HG03159 (cell line): ENCODE measurements around the gene RGL4.

ENCODE experiments used
- ATAC-seq: cut with Tn5 transposase; IDR thresholded peaks from one replicate; pipeline ENCODE4 v1.9.1; 2021; ENCODE audit warnings: mild to moderate bottlenecking, moderate library complexity; ENCODE audit not compliant: unreplicated experiment

RGL4 gene

DNA sequence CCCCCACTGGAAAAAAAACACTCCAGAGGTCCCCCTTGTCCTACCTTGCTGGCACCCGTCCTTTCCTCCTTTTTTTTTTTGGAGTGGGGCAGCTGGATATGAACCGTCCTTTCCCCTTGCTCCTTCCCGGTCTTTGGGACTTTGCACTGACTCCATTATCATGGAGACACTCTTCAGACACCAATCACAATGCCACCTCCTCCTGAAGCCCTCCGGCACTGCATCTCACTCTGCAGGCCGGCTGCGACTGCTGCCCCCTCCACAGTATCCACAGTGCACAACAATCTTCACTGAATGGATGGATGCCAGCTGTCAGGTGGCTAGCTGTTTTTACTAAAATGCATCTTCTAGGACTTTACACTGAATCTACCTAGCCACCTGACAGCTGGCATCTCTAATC is 12.7 kb upstream of the RGL4 start:
- ATAC-seq: no peak

DNA sequence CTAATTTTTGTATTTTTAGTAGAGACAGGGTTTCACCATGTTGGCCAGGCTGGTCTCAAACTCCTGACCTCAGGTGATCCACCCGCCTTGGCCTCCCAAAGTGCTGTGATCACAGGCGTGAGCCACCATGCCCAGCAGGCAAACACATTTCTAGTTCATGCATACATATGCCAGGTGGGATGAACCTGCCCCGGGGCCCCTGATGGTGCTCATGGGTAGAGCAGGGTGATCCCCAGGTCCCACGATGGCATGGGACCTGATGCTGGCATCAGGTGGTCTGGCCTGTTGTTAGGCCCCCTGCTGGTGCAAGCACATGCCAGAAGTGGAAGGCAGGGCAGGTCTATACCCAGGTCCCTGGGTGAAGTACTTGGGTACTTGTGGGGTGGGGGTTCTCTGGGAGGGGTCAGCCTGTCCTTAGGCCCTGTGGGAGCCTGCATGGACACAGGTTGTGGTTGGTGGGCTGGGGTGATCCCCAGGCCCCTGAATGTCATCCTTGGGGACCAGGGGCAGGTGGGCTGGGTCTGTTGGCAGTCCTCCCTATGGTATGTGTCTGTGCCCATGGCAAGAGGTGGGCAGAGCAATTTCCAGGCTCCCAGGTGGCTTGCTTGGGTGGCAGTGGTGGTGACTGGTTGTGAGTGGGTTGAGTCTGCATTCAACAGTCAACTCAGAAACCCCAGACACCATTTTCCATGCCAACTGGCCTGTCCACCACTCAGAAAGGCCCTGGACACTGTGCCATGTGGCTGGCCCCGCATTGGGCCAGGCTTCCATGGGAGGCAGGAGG is 9.6 kb upstream of the RGL4 start:
- no peak for ATAC-seq

DNA sequence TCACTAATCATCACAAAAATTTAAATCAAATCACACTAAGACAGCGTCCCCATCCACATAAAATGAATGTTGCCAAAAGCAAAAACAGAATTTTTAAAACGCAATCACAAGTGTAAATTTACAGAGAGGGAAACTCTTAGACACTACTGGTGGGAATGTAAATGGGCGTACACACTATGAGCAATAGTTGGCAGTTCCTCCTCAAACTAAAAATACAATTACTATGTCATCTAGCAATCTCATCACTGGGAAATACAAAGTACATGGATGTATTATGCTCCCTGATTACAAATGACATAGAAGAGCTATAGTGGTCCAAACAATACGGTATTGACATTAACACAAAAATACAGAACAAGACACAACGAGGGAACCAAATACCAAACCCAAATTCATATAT is 8.7 kb upstream of the RGL4 start:
- no peak for ATAC-seq

DNA sequence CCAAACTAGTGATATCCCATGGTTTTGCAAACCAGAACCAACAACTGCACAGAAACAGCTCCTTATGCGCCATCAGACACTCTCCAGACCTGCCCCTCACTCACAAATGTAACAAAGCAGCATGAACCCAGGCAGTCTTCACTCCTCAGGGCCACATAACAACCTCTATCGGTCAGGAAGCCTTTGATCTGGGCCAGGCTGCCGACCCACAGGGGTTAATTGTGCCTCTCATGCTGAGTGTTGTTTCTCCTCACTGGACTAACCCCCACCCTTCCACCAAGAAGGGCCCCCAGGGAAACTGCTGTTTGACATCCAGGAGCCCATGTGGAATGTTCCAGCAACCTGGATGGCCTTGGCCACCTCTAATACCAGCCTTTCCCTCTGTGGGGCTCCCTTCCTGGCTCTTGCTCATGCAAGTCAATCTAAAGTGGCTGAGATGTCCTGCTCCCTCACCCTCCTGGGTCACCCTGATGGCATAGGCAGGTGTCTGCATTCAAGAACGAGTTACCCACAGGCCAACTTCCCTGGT is 7.9 kb upstream of the RGL4 start:
- no peak for ATAC-seq

- no peak for ATAC-seq
Measured at GRCh38 chr22:23683545-23683944, 7.3 kb upstream of the RGL4 start.

- ATAC-seq: no peak
Measured at GRCh38 chr22:23684026-23684425, 6.8 kb upstream of the RGL4 start.

GRCh38 chr22:23684561-23685031 is 6.2 kb upstream of the RGL4 start:
- ATAC-seq: no peak

DNA sequence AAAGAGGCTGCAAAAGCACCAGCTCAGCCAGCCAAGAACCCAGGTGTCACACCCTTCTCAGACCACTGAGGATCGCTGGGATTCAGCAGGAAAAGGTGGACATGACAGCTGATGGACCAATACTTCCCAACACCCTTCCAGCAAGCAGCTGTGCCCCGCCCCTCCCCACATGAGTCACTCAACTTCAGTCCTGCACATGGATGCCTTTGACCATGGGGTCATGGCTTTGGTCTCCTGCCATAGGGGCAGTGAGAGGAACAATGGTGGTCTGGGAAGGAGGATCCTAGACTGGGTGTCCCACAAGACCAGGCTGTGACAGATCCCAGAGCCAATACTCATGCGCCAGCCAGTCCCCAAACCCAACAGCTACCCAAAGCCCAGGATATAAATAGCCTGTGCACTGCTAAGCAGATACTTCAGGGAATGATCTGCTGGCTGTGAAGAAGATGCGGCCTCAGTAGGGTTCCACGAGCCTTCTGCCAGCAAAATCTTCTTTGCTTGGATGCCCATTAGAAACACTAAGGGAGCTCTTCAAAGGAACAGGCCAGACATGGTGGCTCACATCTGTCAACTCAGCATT is 5.5 kb upstream of the RGL4 start:
- ATAC-seq: no peak

DNA sequence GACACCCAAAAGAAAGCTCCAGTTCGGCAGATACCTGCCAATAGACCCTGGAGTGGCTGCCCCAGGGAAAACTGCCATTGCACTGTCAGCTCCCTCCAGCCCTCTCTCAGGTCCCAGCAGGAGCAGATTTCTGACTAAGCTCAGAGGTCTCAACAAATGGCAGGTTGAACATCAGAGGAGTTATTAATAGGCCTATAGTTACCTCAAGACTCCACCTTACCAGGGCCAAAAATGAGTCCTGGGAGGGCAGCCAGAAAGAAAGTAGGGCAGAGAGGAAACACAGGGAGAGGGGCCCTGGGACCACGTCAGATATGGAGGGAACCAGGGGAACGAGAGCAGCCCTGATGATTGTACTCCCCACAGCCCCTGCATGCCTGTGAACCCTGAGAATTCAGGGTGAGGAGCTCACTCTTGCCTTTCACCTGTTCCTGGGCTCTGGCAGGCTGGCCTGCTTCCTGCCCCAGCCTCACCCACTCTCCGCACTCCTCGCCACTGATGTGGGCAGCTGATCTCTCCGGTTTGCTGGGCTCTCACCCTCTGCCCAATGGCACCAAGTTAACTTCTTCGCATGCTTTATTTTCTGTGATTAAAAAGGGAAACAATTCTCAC is 4.3 kb upstream of the RGL4 start:
- ATAC-seq: no peak

GRCh38 chr22:23688121-23688520 is 2.7 kb upstream of the RGL4 start:
- no peak for ATAC-seq

DNA sequence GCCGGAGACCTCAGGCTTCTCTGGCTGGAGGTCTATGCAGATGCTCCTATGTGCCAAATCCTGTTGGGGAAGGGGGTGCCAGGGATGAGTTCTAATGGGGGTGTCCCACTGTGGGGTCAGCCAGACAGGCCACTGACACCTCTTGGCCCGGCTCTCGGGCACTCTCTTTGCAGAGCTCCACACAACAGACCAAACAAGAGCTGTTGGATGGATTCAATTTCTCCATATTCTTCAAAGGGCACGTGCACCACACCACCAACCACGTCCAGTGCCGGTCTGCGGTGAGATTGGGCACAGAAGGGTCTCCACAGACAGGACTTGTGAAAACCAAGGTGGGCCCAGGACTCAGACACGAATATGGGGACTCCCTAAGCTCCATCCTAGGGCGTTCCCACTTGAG is 2.2 kb upstream of the RGL4 start:
- ATAC-seq: no peak

DNA sequence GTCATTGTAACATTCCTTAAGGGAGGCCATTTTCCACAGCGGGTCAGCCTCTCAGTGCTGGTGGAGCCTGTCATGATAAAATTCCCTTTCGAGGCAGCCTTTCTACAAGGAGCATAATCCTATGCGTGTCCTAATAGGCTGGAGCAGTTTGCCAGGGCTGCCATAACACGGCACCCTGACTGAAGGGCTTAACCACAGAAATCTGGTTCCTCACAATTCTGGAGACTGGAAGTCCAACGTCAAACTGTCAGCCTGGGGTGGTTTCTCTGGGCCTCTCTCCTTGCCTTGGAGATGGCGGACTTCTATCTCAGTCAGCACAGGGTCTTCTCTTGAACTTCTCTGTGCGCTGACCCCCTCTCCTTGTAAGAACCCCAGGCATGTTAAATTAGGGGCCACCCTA is 1.4 kb upstream of the RGL4 start:
- ATAC-seq: no peak

DNA sequence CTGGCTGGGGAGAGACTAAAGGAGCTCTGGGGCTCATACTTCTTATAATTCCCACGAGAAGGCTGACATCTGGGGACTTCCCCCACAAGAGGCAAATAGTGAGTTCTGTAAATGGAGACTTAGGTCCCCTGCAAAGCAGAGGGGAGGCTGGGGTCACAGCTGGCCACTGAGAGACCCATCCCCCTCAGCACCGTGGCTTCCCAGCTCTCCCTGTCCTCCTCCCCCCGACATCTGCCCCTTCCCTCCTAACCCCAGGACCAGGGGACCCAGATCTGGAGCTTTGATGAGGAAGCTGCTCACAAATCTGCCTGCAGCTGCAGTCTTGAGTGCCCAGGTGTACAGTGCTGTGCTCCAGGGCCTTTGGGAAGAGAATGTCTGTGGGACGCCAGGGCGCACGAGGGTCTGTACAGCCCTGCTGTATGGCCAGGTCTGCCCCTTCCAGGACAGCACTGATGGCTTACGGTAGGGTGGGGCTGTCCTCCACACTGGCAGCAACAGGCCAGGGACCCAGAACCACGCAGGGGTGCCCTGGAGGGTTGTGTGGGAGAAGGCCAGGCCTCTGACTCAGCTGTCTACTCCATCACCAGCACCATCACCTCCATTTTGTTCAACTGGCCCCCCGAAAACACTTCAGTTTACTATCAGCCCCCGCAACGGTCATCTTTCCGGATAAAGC is 1.1 kb downstream of the RGL4 start:
- ATAC-seq: no peak

GRCh38 chr22:23692598-23693291 is 1.9 kb downstream of the RGL4 start:
- ATAC-seq: no peak

- ATAC-seq: no peak
Measured at GRCh38 chr22:23693979-23694680, 3.3 kb downstream of the RGL4 start.

DNA sequence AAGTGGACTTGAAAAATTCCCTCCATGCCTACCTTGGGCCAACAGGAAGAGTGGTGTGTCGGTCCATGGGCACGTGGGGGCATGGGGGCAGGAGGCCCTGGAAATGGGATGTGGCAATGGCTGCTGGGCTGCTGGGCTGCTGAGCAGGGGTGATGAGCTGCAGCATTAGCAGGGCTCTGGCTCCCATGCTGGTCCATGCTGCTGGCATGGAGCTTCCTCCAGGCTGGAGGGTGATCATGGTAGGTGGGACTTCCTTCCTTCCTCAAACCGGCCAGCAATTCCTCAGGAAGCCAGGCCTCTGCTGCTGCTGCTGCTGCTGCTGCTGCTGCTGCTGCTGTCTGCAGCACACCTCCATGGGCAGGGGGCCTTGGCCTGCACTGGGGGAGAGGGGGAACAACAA is 4.3 kb downstream of the RGL4 start:
- no peak for ATAC-seq

GRCh38 chr22:23695571-23696325 is 4.9 kb downstream of the RGL4 start:
- no peak for ATAC-seq

DNA sequence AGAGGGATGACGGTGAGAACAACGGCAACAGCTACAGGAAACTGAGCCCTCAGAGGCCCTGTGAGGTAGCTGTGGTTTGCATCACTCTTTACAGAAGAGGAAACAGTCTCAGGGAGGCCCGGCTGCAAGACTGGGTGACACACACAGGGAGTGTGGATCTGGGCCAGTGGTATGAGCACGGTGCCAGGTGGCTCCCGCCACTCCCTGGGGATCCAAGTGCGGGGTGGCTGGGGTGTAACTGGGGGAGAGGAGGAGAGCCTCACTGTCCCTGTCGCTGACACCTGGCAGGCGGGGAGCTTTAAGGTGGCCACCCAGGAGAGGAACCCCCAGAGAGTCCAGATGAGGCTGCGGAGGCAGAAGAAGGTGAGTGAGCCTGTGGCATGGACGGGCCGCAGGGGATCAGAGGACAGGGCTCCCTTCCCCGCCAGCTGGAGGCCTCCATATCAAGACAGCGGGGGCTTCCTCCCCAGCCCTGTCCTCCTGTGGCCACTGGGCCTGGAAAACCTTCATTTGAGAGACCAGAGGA is 5.6 kb downstream of the RGL4 start:
- no peak for ATAC-seq
